ENCODE data around the gene CMIP. TPM values are rescaled to one million over a fixed set of nuclear protein-coding genes. Genes with fewer than 3 reads are reported as not detected.

CMIP gene
- total RNA-seq, 2 experiments from 2014 or later, result 35.0 to 36.6 TPM

GRCh38 chr16:81470796-81471636 lies 26.4 kb downstream of the CMIP start:
- peaks cover 62% of the 10 kb centered on the region for H3K4me1 Mint-ChIP-seq (ENCODE audit: low read depth)
- ChIA-PET POLR2A (no interaction called here), CTCF (no interaction called here)
- intact Hi-C loops (cut with micrococcal nuclease), result loop anchor here (2.0 kb wide), 1 partner anchor 26 kb away; the partner anchor contains the start of gene CMIP
- no peaks in the 10 kb centered on the region for H3K9me3 Mint-ChIP-seq
- H3K27me3 Mint-ChIP-seq, result no peaks in the 10 kb centered on the region
- H3K4me3 Mint-ChIP-seq, result no peak overlapping the region
- no peak overlapping the region for H3K27ac Mint-ChIP-seq
- DNase-seq, result no peak
- peaks cover 7% of the 10 kb centered on the region for H3K36me3 Mint-ChIP-seq

- no peak overlapping the region for H3K27ac Mint-ChIP-seq
Measured at GRCh38 chr16:81471882-81472281, 27.3 kb downstream of the CMIP start.

GRCh38 chr16:81472391-81472790 lies 27.8 kb downstream of the CMIP start:
- ChIA-PET POLR2A (no interaction called here), CTCF (no interaction called here)
- Mint-ChIP-seq H3K4me3 (no peak overlapping the region), H3K4me1 (ENCODE audit: low read depth) (peaks cover 69% of the 10 kb centered on the region), H3K36me3 (peaks cover 8% of the 10 kb centered on the region), H3K9me3 (no peaks in the 10 kb centered on the region), H3K27ac (no peak overlapping the region), H3K27me3 (no peaks in the 10 kb centered on the region)
- DNase-seq, result no peak
- intact Hi-C loops (cut with micrococcal nuclease), result no loop called here

More at GRCh38 chr16:81471882-81472281, 27.3 kb downstream of the CMIP start:
- Mint-ChIP-seq H3K36me3 (peaks cover 8% of the 10 kb centered on the region), H3K9me3 (no peaks in the 10 kb centered on the region), H3K4me3 (no peak overlapping the region), H3K4me1 (ENCODE audit: low read depth) (peaks cover 65% of the 10 kb centered on the region), H3K27me3 (no peaks in the 10 kb centered on the region)
- CTCF ChIA-PET, result no interaction called here
- intact Hi-C loops (cut with micrococcal nuclease), result loop anchor here (2.0 kb wide), 1 partner anchor 27 kb away; the partner anchor contains the start of gene CMIP
- DNase-seq, result no peak
- POLR2A ChIA-PET, result no interaction called here

- POLR2A ChIA-PET, result no interaction called here
- H3K27ac Mint-ChIP-seq, result no peak overlapping the region
- H3K9me3 Mint-ChIP-seq, result no peaks in the 10 kb centered on the region
- intact Hi-C loops (cut with micrococcal nuclease), result no loop called here
- no peak for DNase-seq
- peaks cover 8% of the 10 kb centered on the region for H3K36me3 Mint-ChIP-seq
- no peak overlapping the region for H3K4me3 Mint-ChIP-seq
- peaks cover 70% of the 10 kb centered on the region for H3K4me1 Mint-ChIP-seq (ENCODE audit: low read depth)
- CTCF ChIA-PET, result no interaction called here
- H3K27me3 Mint-ChIP-seq, result no peaks in the 10 kb centered on the region
Measured at GRCh38 chr16:81473066-81473488, 28.5 kb downstream of the CMIP start.

- CTCF ChIA-PET, result no interaction called here
- H3K27me3 Mint-ChIP-seq, result no peaks in the 10 kb centered on the region
- DNase-seq, result no peak
- H3K4me1 Mint-ChIP-seq (ENCODE audit: low read depth), result peaks cover 68% of the 10 kb centered on the region
- H3K36me3 Mint-ChIP-seq, result peaks cover 8% of the 10 kb centered on the region
- H3K4me3 Mint-ChIP-seq, result no peak overlapping the region
- intact Hi-C loops (cut with micrococcal nuclease), result no loop called here
- POLR2A ChIA-PET, result no interaction called here
- no peak overlapping the region for H3K27ac Mint-ChIP-seq
- no peaks in the 10 kb centered on the region for H3K9me3 Mint-ChIP-seq
Measured at GRCh38 chr16:81473558-81473957, 28.9 kb downstream of the CMIP start.

- no peaks in the 10 kb centered on the region for H3K27me3 Mint-ChIP-seq
- intact Hi-C loops (cut with micrococcal nuclease), result no loop called here
- peaks cover 68% of the 10 kb centered on the region for H3K4me1 Mint-ChIP-seq (ENCODE audit: low read depth)
- H3K4me3 Mint-ChIP-seq, result no peak overlapping the region
- ChIA-PET CTCF (no interaction called here), POLR2A (no interaction called here)
- H3K27ac Mint-ChIP-seq, result no peak overlapping the region
- no peaks in the 10 kb centered on the region for H3K9me3 Mint-ChIP-seq
- DNase-seq, result no peak
- H3K36me3 Mint-ChIP-seq, result peaks cover 8% of the 10 kb centered on the region
Measured at GRCh38 chr16:81473969-81474959, 29.7 kb downstream of the CMIP start.

GRCh38 chr16:81477697-81478693 lies 33.4 kb downstream of the CMIP start:
- Mint-ChIP-seq H3K27ac (no peak overlapping the region), H3K27me3 (no peaks in the 10 kb centered on the region), H3K4me3 (no peak overlapping the region), H3K36me3 (peaks cover 8% of the 10 kb centered on the region), H3K4me1 (ENCODE audit: low read depth) (peaks cover 51% of the 10 kb centered on the region), H3K9me3 (no peaks in the 10 kb centered on the region)
- ChIA-PET CTCF (no interaction called here), POLR2A (no interaction called here)
- no peak for DNase-seq
- intact Hi-C loops (cut with micrococcal nuclease), result no loop called here

- Mint-ChIP-seq H3K27me3 (no peaks in the 10 kb centered on the region), H3K27ac (no peak overlapping the region), H3K4me3 (no peak overlapping the region), H3K4me1 (ENCODE audit: low read depth) (peaks cover 48% of the 10 kb centered on the region), H3K36me3 (peaks cover 8% of the 10 kb centered on the region), H3K9me3 (no peaks in the 10 kb centered on the region)
- POLR2A ChIA-PET, result no interaction called here
- CTCF ChIA-PET, result no interaction called here
- intact Hi-C loops (cut with micrococcal nuclease), result no loop called here
- no peak for DNase-seq
Measured at GRCh38 chr16:81478876-81479511, 34.4 kb downstream of the CMIP start.

- Mint-ChIP-seq H3K4me3 (no peak overlapping the region), H3K27ac (no peak overlapping the region), H3K9me3 (no peaks in the 10 kb centered on the region), H3K36me3 (peaks cover 3% of the 10 kb centered on the region), H3K27me3 (no peaks in the 10 kb centered on the region), H3K4me1 (ENCODE audit: low read depth) (peaks cover 44% of the 10 kb centered on the region)
- ChIA-PET CTCF (no interaction called here), POLR2A (no interaction called here)
- DNase-seq, result no peak
- intact Hi-C loops (cut with micrococcal nuclease), result no loop called here
Measured at GRCh38 chr16:81480606-81481206, 36.1 kb downstream of the CMIP start.

- DNase-seq, result peak; percentile 43
- Mint-ChIP-seq H3K9me3 (no peaks in the 10 kb centered on the region), H3K27me3 (no peaks in the 10 kb centered on the region), H3K4me3 (no peak overlapping the region), H3K36me3 (no peaks in the 10 kb centered on the region), H3K27ac (no peak overlapping the region), H3K4me1 (ENCODE audit: low read depth) (peaks cover 40% of the 10 kb centered on the region)
- intact Hi-C loops (cut with micrococcal nuclease), result no loop called here
- ChIA-PET CTCF (no interaction called here), POLR2A (no interaction called here)
Measured at GRCh38 chr16:81481207-81481821, 36.7 kb downstream of the CMIP start.
